HG02943 (cell line): ENCODE measurements around the gene ERC2.
"Not testable (repeated sequence)": the region's sequence is repeated elsewhere in the genome, so short reads cannot be mapped to it uniquely, and the experiment has no call there.

ENCODE experiments used
- ATAC-seq: cut with Tn5 transposase; IDR thresholded peaks from one replicate; pipeline ENCODE4 v1.9.1; 2021; ENCODE audit warnings: mild to moderate bottlenecking, low read depth, moderate library complexity; ENCODE audit not compliant: unreplicated experiment

ERC2 gene

DNA sequence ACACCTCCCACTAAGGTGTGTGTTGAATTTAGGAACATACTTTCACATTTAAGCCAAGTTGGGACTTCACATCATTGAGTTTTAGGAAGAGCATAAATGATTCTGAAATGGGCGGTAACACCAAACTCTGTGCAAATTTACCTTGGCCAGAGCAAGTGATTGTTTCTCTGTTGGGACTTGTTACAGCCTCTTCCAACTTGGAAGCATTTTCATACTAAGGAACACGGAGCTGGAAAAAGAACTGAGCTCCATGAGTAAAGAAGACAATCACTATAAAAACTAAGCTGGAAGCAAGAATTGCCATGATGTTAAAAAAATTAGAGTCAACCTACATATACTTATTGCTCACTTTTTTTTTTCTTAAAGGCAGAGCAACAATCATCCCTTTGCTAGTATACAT lies 371.3 kb downstream of the ERC2 start:
- ATAC-seq: no peak

GRCh38 chr3:56094170-56094569 lies 374.1 kb downstream of the ERC2 start:
- no peak for ATAC-seq

- ATAC-seq: no peak
Observed at GRCh38 chr3:56089739-56090138, 378.5 kb downstream of the ERC2 start.

DNA sequence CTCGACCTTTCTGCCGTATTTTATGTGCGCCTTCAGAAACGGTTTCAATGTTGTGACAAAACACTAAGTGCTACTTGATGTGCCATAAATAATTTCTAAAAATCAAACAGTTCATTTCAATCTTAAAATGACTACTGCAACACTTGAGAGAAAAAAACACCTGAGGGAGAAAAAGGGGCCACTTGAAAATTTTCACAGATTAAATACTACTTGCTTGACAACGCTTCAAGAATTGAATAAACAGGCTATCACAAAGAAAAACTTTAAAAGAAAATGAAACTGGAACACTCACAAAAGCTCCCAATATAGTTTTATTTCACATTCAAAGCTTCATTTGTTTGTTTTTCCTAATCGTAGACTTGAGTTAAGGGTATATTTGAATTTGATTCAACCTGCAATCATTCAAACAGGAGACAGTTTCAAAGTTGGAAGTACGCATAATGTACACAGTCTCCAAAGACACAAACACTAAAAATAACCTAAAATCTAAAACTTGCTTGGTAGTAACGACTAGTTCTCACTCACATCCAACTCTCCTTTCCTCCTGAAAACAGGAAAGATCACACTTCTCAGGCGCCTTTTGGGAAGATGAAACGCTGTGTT lies 380.7 kb downstream of the ERC2 start:
- no peak for ATAC-seq

DNA sequence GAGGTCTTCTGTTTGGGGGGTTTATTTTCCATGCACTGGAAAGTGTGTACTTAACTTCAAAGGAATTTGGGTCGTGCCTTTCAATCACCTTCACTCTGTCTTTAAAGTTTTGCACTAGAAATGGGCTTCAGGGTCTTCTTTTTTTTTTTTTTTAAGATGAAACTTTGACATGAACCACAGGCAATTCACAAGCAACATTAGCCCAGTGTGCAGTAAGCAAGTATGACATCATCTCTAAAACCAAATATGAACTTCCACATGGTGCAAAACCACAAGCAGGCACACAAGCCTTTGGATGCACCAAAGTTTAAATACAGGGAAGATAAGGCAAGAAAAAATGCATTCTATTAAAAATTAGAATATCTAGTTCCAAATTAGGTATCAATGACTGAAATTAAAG lies 381.9 kb downstream of the ERC2 start:
- no peak for ATAC-seq

DNA sequence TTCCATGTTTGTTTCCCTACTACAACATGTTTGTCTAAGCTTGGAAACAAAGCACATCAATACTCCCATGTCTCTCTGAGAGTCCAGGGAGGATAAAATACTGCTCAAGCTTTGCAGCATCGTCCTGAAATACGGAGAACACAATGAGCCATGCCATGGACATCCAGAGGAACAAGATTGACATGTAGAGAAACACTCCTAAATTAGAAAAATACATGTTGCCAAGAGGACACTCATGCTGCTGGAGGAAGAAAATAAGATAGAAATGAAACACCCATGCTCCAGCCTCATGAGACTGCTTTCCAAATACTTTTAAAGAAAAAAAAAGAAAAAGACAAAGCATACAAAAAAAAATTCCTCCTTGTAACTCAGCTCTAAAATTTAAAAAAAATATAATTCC lies 387.0 kb downstream of the ERC2 start:
- ATAC-seq: no peak

DNA sequence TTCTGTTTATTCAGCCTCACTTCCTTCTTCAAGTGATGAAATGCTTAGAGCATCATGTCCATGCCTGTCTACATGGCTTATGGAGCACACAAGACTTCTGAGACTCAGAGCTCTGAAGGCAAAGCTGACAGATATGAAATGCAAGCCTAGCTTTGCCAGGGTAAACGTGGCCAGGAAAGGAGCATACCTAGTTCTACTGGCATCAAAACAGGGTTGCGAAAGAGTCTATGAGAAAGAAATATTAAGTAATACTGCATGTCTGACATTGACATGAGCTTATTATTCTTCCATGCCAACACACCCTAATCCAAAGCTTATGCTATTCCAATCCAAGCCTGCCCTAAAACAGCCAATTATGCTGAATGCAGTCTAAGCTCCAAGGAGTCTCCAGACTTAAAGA lies 391.5 kb downstream of the ERC2 start:
- ATAC-seq: no peak

DNA sequence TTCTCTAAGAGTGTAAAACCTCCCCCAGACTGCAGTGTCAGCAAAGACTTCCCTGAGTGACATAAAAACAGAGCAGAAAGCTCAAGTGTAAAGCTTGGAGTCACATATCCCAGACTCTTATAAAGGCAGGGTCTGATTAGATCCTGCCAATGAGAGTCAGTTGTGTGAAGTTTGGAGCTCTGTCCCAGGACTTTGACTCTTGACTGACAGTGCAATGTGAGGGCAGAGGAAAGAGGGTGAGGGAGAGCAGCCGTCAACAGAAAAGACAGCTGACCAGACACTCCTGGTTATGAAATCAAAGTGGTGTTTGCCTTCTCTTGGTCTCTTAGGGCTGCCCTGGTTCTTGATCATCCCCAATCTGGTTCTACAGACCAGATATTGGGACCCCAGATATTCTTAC lies 393.2 kb downstream of the ERC2 start:
- ATAC-seq: no peak

- no peak for ATAC-seq
Observed at GRCh38 chr3:56069766-56070165, 398.5 kb downstream of the ERC2 start.

DNA sequence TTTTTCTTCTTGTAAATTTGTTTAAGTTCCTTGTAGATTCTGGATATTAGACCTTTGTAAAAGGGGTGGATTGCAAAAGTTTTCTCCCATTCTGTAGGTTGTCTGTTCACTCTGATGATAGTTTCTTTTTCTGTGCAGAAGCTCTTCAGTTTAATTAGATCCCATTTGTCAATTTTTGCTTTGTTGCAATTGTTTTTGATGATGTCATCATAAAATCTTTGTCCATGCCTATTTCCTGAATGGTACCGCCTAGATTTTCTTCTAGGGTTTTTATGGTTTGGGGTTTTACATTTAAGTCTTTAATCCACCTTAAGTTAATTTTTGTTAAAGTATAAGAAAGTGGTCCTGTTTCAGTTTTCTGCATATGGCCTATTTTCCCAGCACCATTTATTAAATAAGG lies 401.9 kb downstream of the ERC2 start:
- ATAC-seq: not testable (repeated sequence)

DNA sequence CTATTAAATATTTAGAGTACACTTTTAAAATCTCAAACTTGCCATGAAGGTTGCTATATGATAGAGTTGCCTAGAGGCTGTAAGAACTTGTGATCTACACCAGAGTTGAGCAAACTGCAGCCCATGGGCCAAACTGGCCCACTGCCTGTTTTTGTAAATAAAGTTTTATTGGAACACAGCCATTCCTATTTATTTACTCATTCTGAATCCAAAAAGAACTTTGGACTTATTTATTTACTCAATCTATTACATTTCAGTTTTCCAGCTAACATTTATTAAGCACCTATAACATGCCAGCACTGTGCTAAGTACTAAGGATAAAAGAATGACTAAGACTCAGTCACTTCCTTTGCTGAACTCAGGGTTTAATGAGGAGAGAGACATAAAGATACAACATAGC lies 403.6 kb downstream of the ERC2 start:
- ATAC-seq: no peak

DNA sequence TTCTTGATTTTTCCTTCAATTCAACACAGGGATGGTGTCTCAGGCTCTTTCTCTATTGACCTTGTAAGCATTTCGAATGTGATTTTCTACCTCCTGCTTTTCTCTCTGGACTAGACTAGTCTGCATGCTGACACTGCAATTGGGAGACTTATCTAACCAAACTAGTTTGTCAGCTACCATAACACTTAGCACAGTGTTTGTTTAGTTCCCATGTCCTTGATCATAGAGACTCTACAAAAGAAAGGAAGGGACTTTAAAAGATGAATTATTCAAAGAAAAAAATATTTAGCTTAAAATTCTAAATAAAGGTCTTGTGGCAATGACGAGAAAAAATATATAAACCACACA lies 407.0 kb downstream of the ERC2 start:
- no peak for ATAC-seq

- no peak for ATAC-seq
Observed at GRCh38 chr3:56060521-56061278, 407.6 kb downstream of the ERC2 start.

DNA sequence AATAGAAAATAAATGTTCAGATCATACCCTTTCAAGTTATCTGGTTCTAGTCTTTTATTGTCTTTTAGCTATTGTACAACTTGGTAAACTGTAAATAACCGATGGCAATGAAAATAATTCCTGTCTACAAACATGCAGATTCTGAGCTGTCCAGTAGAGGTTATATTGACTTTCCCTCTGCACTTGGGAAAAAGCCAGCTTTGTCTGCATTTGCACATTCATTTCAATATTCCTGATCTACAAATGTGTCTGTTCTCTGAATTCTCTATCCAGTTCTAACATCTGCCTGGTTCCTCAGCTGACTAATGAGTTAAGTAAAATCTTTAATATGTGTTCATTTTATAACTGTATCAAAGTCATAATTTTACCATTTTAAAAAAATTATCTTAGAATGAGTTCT lies 408.5 kb downstream of the ERC2 start:
- no peak for ATAC-seq

DNA sequence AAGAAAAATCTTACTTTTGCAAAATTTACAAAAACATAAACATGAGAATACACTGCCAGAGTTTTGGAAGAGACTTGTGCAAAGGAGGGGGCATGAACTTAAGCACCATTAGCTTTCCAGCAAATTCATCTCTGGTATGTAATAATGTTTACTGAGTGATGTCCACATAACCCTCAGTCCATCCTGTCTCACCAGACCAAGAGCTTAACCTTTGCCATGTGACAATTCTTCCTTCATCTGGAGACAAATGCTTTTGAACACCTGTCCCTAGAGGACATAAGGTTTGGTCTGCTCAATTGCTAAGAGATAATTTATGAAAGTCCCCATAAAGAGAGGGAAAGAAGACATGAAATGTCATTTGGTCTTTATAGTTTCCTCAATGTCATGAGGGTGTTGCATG lies 412.3 kb downstream of the ERC2 start:
- no peak for ATAC-seq

GRCh38 chr3:56055546-56055945 lies 412.7 kb downstream of the ERC2 start:
- no peak for ATAC-seq

GRCh38 chr3:56054844-56055243 lies 413.4 kb downstream of the ERC2 start:
- ATAC-seq: no peak

- no peak for ATAC-seq
Observed at GRCh38 chr3:56053727-56054126, 414.5 kb downstream of the ERC2 start.

DNA sequence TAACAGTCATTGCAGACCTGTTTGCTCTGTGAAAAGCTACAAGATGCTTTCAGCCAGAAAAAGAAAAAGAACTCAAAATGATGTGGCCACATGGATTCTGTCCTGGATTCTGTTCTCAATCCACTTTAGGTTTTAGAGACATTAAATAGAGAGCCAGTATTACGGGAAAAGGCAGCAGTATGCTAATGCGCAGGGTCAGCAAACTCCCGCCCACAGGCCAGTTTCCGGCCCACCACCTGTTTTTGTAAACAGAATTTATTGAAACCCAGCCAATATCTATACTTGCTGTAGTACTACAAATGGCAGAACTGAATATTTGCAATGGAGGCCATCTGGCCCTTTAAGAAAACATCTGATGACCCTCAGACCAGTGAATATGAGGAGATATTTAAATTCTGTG lies 416.1 kb downstream of the ERC2 start:
- ATAC-seq: no peak

GRCh38 chr3:56051052-56051451 lies 417.2 kb downstream of the ERC2 start:
- ATAC-seq: no peak

DNA sequence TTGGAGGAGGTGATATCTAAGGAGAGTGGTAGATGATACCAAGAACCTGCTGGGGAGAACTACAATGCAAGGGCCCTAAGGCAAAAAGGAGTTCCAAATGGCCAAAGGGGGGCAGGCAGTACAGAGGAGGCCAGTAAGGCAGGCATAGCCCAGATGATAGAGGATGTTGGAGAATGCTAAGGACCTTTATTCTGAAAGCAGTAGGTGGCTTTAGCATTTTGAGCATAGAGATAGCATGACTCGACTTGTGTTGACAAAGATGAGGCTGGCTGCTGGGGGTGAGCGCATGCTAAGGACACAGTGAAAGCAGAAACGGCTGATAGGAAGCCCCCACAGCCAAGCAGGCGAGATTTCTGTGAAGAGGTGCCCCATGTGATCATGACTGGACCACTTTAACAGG lies 419.3 kb downstream of the ERC2 start:
- ATAC-seq: no peak

- no peak for ATAC-seq
Observed at GRCh38 chr3:56048331-56048730, 419.9 kb downstream of the ERC2 start.
